Astrocyte of the hippocampus (primary cell): Measurements from ENCODE around the gene PECR.

ENCODE experiments used
- DNase-seq: peaks from one replicate; pipeline ENCODE4 v3.0.0; 2011; ENCODE audit warnings: low read depth, low spot score

Gene PECR

DNA sequence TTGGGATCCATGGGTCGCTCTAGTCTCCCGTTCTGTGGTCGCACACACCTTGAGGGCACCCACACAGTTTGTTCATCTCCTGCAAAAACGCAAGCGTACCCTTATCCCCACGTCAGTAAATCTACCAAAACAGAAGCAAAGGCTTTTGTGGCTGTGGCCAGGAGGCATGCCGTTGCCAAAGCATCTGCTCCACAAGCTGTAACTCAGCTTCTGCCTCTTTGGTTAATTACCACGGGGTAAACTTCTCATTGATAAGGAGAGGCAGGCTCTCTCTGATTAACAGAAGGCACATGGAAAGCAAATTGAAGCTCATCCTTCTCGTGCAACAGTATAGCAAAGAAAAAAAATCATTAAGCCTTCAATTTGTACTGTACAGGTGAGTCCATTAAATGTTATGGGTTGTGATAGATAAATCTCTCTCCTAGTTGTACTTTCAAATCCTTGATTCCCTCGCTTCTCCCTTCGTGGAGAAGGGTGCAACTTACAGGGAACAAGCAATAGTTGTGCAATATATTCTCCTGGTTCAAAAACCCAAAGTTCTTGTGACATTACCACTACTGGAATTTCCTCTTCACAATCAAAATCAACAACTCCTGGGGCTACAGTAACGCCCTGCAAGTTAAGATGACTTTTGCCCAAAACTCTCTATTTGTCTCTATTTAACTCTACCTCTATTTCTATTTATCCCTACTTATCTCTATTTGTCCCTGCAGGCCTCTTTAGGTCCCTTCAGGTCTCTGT is 10.3 kb downstream of the PECR start:
- DNase-seq = no peak

- no peak for DNase-seq
These were observed 11.4 kb downstream of the PECR start for GRCh38 chr2:216070195-216070594.

- DNase-seq = no peak
These were observed 12.6 kb downstream of the PECR start for GRCh38 chr2:216069028-216069427.

GRCh38 chr2:216066230-216066629 is 15.4 kb downstream of the PECR start:
- peak; percentile 67 for DNase-seq

- no peak for DNase-seq
These were observed 16.9 kb downstream of the PECR start for GRCh38 chr2:216064665-216065064.

DNA sequence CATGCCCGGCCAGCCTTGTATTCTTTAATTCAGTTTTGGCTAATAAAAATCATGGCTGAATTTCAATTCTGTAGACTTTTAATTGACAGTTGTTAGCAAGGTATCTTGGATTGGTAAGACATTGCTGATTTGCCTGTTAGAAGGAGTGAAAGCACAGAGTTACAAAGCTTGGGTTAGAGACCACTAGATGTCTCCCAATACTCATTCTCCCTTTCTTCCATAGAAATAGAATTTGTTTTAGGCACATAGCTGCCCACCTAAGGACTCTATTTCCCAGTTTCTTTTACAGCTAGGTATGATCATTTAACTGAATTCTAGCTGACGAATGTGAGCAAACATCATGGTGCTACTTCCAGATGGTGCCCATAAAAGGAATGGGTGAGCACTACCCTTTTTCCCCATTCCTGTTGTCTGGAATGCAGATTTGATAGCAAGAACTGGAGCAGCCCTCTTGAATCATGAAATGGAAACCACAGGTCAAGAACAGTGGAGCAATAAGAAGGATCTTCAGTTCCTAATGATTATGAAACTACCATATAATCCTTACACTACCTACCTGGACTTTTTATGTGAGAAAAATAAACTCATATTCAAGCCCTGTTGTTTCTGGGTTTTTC is 17.5 kb downstream of the PECR start:
- DNase-seq = peak; percentile 34

GRCh38 chr2:216059233-216059834 is 22.3 kb downstream of the PECR start:
- no peak for DNase-seq

DNA sequence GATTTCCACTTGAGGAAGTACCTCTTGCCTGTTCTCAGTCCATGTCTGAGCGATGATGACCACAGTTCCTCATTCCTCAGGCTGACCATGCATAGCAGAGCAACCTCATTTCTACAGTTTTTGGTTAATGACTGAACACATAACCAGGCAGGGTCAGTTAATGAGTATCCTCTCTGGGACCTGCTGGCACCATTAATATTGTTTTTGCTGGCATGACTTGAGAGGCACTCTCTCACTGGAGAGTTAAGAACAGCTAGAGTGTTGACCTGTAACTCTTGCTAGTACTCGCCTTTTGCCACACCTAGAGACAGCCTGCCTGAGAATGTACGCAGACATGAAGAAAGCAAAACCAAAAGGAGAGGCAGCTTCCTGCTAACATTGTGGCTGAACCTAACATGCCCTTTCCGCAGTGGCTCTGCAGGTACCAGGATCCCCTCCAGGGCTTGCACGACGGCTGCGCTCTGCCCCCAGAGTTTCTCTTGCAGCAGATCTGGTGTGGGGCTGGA is 23.9 kb downstream of the PECR start:
- peak; percentile 91 for DNase-seq

DNA sequence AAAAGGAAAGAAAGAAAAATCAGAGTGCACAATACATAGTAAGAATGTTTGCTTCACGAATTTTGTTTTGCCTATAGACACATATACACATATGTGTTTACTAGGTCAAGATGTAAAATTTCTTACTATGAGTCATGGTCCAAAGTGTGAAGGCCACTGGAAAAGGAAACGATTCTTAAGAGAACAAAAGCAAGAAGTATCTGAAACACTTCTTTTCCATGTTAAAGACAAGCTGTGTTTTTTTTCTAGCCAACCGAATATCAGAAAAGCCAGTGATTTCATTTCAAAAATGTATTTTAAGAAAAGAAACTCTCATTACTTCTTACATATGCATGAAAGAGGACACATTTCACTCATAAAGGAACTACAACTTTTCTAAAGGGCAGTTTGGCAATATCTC is 24.9 kb downstream of the PECR start:
- peak; percentile 2 for DNase-seq

DNA sequence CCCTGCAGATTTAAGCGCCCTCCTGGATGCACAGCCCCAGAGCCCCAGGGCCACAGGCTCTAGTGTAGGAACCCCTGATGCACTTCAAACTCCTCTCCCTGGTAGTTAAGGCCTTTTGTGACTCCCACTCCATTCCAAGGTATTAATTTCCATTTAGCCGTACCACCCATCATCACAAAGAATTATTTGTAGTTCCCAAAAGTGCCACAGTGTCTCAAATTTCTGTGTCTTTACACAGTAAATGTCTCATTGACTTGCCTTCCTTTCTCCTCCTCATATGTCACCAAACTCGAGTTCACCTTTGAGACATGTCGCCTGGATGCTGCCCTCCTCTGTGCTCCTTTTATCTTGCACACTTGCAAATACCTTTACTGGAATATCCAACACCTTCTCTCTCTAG is 25.9 kb downstream of the PECR start:
- DNase-seq = no peak

DNA sequence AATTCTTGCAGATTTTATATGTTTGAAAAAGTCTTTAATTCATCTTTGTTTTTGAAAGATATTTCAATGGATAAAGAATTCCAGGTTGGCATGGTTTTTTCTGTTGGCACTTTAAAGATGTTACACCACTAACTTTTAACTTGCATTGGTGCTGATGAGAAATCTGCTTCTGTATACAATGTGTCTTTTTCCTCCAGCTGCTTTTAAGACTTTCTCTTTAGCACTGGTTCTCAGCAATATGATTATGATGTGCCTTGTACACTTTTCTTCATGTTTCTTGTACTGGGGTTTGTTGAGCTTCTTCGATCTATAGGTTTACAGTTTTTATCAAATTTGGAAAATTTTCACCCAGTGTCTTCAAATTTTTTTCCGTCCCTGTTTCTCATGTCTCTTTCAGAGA is 29.2 kb downstream of the PECR start:
- DNase-seq = no peak

GRCh38 chr2:216051350-216051749 is 30.3 kb downstream of the PECR start:
- no peak for DNase-seq

DNA sequence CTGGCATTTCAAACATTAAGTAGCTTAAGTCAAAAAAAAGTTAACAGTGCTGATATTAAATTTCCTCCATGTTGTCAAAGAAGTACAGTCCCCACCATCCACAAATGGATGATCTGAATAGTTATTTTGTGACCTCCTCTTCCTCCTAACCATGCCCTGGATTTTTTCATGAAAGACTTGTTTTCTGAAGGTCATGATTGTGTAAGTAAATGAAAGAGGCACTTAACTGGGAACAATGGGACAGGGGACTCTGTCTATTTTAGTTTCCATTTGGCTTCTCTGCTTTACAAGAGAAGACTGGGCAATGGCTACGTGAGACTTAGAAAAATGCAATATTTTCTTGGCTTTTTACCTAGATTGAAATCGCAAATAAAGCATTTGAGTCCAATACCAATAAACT is 32.2 kb downstream of the PECR start:
- DNase-seq = no peak

- no peak for DNase-seq
These were observed 34.2 kb downstream of the PECR start for GRCh38 chr2:216047397-216047796.

GRCh38 chr2:216044883-216045486 is 36.6 kb downstream of the PECR start:
- no peak for DNase-seq

GRCh38 chr2:216043949-216044348 is 37.7 kb downstream of the PECR start:
- DNase-seq = no peak

DNA sequence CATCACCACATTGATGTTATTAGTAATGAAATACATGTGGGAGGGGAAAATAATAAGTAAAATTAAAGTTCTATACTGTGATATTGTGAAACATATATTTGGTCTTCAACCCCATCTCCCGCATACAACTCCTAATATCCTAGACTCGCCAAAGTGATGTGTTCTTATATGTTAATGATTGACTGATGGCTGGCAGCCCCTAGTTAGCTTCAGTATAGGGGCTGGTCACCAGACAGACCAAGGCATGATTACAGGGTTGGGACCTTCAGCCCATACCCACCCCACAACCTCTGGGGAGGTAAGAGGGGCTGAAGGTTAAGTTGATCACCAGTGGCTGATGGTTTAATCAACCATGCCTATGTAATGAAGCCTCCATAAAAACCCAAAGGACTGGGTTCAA is 40.2 kb downstream of the PECR start:
- DNase-seq = no peak

GRCh38 chr2:216039918-216040317 is 41.7 kb downstream of the PECR start:
- no peak for DNase-seq

GRCh38 chr2:216034065-216034464 is 47.5 kb downstream of the PECR start:
- DNase-seq = peak; percentile 83

- no peak for DNase-seq
These were observed 48.2 kb downstream of the PECR start for GRCh38 chr2:216033403-216033802.

GRCh38 chr2:216031960-216032689 is 49.5 kb downstream of the PECR start:
- peak; percentile 73 for DNase-seq

GRCh38 chr2:216030216-216030615 is 51.4 kb downstream of the PECR start:
- no peak for DNase-seq
